ENCODE data around the gene MYH2.

- TF ChIP-seq POLR2AphosphoS5 (IDR thresholded peaks at IDR 0.05): no peak
- TF ChIP-seq, protein P1, sequence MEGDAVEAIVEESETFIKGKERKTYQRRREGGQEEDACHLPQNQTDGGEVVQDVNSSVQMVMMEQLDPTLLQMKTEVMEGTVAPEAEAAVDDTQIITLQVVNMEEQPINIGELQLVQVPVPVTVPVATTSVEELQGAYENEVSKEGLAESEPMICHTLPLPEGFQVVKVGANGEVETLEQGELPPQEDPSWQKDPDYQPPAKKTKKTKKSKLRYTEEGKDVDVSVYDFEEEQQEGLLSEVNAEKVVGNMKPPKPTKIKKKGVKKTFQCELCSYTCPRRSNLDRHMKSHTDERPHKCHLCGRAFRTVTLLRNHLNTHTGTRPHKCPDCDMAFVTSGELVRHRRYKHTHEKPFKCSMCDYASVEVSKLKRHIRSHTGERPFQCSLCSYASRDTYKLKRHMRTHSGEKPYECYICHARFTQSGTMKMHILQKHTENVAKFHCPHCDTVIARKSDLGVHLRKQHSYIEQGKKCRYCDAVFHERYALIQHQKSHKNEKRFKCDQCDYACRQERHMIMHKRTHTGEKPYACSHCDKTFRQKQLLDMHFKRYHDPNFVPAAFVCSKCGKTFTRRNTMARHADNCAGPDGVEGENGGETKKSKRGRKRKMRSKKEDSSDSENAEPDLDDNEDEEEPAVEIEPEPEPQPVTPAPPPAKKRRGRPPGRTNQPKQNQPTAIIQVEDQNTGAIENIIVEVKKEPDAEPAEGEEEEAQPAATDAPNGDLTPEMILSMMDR (IDR thresholded peaks at IDR 0.05): no peak
Measured at GRCh38 chr17:10550014-10550413, 556 bp upstream of the MYH2 start.

Data from transverse colon (tissue), 4 donors.